Neuron (in vitro differentiated cells): ENCODE data around the gene PVR.

Experiments used
- H2AFZ ChIP-seq: one replicate; pipeline ENCODE4 v1.6.1; 2013; ENCODE audit warnings: low read depth, mild to moderate bottlenecking, inconsistent platforms, low read length, moderate library complexity
- H3K27me3 ChIP-seq: one replicate; pipeline ENCODE4 v1.6.1; 2013; ENCODE audit warnings: low read length; ENCODE audit not compliant: insufficient read depth
- H3K36me3 ChIP-seq: one replicate; pipeline ENCODE4 v1.6.1; 2013; ENCODE audit warnings: low read length; ENCODE audit not compliant: insufficient read depth
- H3K4me1 ChIP-seq: one replicate; pipeline ENCODE4 v1.6.1; 2013; ENCODE audit warnings: low read length; ENCODE audit not compliant: insufficient read depth
- H3K4me3 ChIP-seq: 2 replicates; pipeline ENCODE4 v1.5.1; 2013; ENCODE audit warnings: mild to moderate bottlenecking, low read length, moderate library complexity
- H3K9me3 ChIP-seq: one replicate; pipeline ENCODE4 v1.6.1; 2013; ENCODE audit warnings: low read length

The PVR gene

DNA sequence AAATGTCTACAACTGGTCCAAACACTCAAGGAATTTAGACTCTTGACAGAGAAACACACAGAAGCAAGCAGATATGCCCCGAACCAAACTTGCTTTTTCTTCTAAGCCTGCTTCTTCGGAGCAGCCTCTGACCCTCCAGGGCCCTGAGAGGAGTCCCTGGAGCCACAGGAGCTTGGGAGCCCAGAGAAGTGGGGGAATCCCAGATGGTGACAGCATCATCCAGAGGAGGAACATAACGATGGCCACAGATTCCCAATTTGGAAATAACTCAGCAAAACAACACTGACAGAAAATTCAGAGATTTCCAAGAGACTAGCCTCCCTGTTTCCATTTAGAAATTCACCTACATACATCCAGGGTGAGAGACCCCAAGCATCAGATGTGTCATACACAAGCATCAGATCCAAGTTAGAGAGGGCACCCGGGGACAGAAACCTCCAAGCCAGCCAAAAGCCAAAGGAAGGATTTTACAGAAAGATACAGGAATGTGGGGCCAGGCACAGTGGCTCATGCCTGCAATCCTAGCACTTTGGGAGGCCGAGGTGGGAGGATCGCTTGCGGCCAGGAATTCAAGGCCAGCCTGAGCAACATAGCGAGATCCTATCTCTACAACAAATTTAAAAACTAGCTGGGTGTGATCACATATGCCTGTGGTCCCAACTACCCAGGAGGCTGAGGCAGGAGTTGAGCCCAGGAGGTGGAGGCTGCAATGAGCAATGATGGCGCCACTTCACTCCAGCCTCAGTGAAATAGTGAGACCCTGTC, 2.0 kb upstream of the PVR start:
- H3K4me1 ChIP-seq = no peaks in the 10 kb centered on the region
- H3K4me3 ChIP-seq = no peak overlapping the region
- peaks cover 10% of the 10 kb centered on the region for H3K27me3 ChIP-seq

DNA sequence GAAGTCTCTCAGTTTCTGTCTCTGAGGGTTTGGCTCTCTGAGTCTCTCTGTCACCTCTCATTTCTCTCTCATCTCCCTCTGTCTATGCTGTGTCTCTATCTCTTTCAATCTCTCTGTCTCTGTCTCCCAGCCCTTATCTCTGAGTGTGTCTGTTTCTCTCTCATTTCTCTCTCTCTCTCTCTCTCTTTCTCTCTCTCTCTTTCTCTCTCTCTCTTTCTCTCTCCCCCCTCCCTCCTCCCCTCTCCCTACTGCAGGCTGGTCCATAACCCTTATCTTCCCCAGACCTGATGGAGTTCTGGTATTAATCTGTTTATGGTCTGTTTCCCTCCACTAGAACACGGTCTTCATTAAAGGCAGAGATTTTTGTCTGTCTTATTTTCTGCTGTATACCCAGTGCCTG, 1.3 kb upstream of the PVR start:
- H3K36me3 ChIP-seq = peaks cover 2% of the 10 kb centered on the region
- H3K4me1 ChIP-seq = no peaks in the 10 kb centered on the region

More for the DNA sequence above, 2.0 kb upstream of the PVR start:
- Histone ChIP-seq H3K36me3 (no peaks in the 10 kb centered on the region), H2AFZ (no peak overlapping the region), H3K9me3 (no peaks in the 10 kb centered on the region)

GRCh38 chr19:44644402-44645016, 799 bp downstream of the PVR start:
- H3K36me3 ChIP-seq = peaks cover 5% of the 10 kb centered on the region
- H3K4me3 ChIP-seq = peak overlapping the region; percentile 76
- H2AFZ ChIP-seq = peak overlapping the region; percentile 97
- no peaks in the 10 kb centered on the region for H3K9me3 ChIP-seq
- H3K27me3 ChIP-seq = peaks cover 10% of the 10 kb centered on the region
- no peaks in the 10 kb centered on the region for H3K4me1 ChIP-seq

More for the DNA sequence above, 1.3 kb upstream of the PVR start:
- Histone ChIP-seq H3K4me3 (no peak overlapping the region), H2AFZ (no peak overlapping the region), H3K9me3 (no peaks in the 10 kb centered on the region), H3K27me3 (peaks cover 10% of the 10 kb centered on the region)

DNA sequence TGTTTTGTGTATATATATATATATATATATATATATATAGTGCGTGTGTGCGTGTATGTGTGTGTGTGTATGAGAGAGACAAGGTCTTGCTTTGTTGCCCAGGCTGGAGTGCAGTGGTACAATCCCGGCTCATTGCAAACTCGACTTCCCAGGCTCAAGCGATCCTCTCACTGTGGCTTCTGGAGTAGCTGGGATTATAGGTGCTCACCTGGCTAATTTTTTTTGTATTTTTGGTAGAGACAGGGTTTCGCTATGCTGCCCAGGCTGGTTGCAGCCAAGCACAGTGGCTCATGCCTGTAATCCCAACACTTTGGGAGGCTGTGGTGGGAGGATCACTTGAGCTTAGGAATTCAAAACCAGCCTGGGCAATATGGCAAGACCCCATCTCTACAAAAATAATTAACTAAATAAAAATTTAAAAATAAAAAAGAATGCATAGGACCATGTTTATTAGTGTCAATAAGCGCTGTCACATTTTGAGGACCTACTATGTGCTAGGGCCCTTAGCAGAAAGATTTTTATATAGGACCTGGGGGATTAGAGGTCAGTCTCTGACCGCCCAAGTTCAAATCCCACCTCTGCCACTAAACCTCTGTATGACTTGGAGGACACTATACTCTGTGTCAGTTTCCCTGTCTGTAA, 1.8 kb downstream of the PVR start:
- Histone ChIP-seq H2AFZ (no peak overlapping the region), H3K27me3 (peaks cover 10% of the 10 kb centered on the region), H3K9me3 (no peaks in the 10 kb centered on the region), H3K4me1 (no peaks in the 10 kb centered on the region), H3K36me3 (peaks cover 13% of the 10 kb centered on the region), H3K4me3 (no peak overlapping the region)

- no peak overlapping the region for H3K4me3 ChIP-seq
- no peaks in the 10 kb centered on the region for H3K4me1 ChIP-seq
- H3K36me3 ChIP-seq = peaks cover 17% of the 10 kb centered on the region
- no peak overlapping the region for H2AFZ ChIP-seq
- no peaks in the 10 kb centered on the region for H3K9me3 ChIP-seq
- peaks cover 10% of the 10 kb centered on the region for H3K27me3 ChIP-seq
These were observed 2.3 kb downstream of the PVR start for GRCh38 chr19:44646049-44646416.

DNA sequence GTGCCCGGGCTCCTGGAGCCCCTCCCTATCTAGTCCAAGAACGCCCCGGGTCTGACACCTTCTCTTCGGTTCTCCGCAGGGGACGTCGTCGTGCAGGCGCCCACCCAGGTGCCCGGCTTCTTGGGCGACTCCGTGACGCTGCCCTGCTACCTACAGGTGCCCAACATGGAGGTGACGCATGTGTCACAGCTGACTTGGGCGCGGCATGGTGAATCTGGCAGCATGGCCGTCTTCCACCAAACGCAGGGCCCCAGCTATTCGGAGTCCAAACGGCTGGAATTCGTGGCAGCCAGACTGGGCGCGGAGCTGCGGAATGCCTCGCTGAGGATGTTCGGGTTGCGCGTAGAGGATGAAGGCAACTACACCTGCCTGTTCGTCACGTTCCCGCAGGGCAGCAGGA, 3.4 kb downstream of the PVR start:
- no peaks in the 10 kb centered on the region for H3K4me1 ChIP-seq
- H2AFZ ChIP-seq = no peak overlapping the region
- H3K4me3 ChIP-seq = no peak overlapping the region
- H3K36me3 ChIP-seq = peaks cover 22% of the 10 kb centered on the region
- no peaks in the 10 kb centered on the region for H3K9me3 ChIP-seq
- peaks cover 5% of the 10 kb centered on the region for H3K27me3 ChIP-seq

- Histone ChIP-seq H3K36me3 (peaks cover 22% of the 10 kb centered on the region), H3K4me3 (no peak overlapping the region), H2AFZ (no peak overlapping the region), H3K9me3 (no peaks in the 10 kb centered on the region), H3K4me1 (no peaks in the 10 kb centered on the region), H3K27me3 (no peaks in the 10 kb centered on the region)
These were observed 5.0 kb downstream of the PVR start for GRCh38 chr19:44648631-44649251.

DNA sequence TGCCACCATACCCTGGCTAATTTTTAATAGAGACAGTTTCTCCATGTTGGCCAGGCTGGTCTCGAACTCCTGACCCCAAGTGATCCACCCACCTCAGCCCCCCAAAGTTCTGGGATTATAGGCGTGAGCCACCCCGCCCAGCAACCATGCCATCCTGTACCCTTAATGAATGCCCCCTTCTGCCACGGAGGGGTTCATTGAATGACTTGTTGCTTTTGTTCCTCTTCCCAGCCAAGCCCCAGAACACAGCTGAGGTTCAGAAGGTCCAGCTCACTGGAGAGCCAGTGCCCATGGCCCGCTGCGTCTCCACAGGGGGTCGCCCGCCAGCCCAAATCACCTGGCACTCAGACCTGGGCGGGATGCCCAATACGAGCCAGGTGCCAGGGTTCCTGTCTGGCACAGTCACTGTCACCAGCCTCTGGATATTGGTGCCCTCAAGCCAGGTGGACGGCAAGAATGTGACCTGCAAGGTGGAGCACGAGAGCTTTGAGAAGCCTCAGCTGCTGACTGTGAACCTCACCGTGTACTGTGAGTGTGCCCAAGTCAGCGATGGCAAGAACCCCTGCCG, 6.0 kb downstream of the PVR start:
- H3K4me1 ChIP-seq = no peaks in the 10 kb centered on the region
- no peaks in the 10 kb centered on the region for H3K27me3 ChIP-seq
- H3K9me3 ChIP-seq = no peaks in the 10 kb centered on the region
- no peak overlapping the region for H2AFZ ChIP-seq
- no peak overlapping the region for H3K4me3 ChIP-seq
- peaks cover 26% of the 10 kb centered on the region for H3K36me3 ChIP-seq

- Histone ChIP-seq H3K36me3 (peaks cover 30% of the 10 kb centered on the region), H3K9me3 (peaks cover 3% of the 10 kb centered on the region), H2AFZ (no peak overlapping the region), H3K27me3 (no peaks in the 10 kb centered on the region), H3K4me3 (no peak overlapping the region), H3K4me1 (no peaks in the 10 kb centered on the region)
These were observed 9.6 kb downstream of the PVR start for GRCh38 chr19:44653343-44653742.

GRCh38 chr19:44653977-44654774, 10.5 kb downstream of the PVR start:
- peaks cover 36% of the 10 kb centered on the region for H3K36me3 ChIP-seq
- no peak overlapping the region for H3K4me3 ChIP-seq
- peaks cover 3% of the 10 kb centered on the region for H3K9me3 ChIP-seq
- no peak overlapping the region for H2AFZ ChIP-seq
- no peaks in the 10 kb centered on the region for H3K27me3 ChIP-seq
- H3K4me1 ChIP-seq = no peaks in the 10 kb centered on the region

- Histone ChIP-seq H2AFZ (no peak overlapping the region), H3K27me3 (no peaks in the 10 kb centered on the region), H3K4me1 (no peaks in the 10 kb centered on the region), H3K9me3 (peaks cover 3% of the 10 kb centered on the region), H3K4me3 (no peak overlapping the region), H3K36me3 (peaks cover 33% of the 10 kb centered on the region)
These were observed 13.7 kb downstream of the PVR start for GRCh38 chr19:44657211-44657921.
